WERI-Rb-1 (cell line): ENCODE data around the gene CTPS1.

Source experiments
- DNase-seq: peaks from one replicate; pipeline ENCODE4 v3.0.0-alpha.2; 2020
- H3K27ac ChIP-seq: fragments of 250-450 bp; sonication (Bioruptor Pico); 2 replicates; pipeline ENCODE4 v1.5.1; 2020; ENCODE audit warnings: mild to moderate bottlenecking, moderate library complexity
- H3K27me3 ChIP-seq: fragments of 250-450 bp; sonication (Bioruptor Pico); 2 replicates; pipeline ENCODE4 v1.5.1; 2021; ENCODE audit warnings: mild to moderate bottlenecking, low read depth, moderate library complexity; ENCODE audit not compliant: insufficient read depth, severe bottlenecking
- H3K36me3 ChIP-seq: fragments of 250-450 bp; sonication (Bioruptor Pico); 2 replicates; pipeline ENCODE4 v1.5.1; 2020; ENCODE audit warnings: mild to moderate bottlenecking, moderate library complexity
- H3K4me3 ChIP-seq: 2 replicates; pipeline ENCODE4 v1.5.1; 2011; ENCODE audit warnings: low read depth, mild to moderate bottlenecking, control low read depth, low read length
- H3K9me3 ChIP-seq: fragments of 250-450 bp; sonication (Bioruptor Pico); 2 replicates; pipeline ENCODE4 v1.5.1; 2021; ENCODE audit warnings: mild to moderate bottlenecking, moderate library complexity; ENCODE audit not compliant: severe bottlenecking
- TF ChIP-seq, protein P1 (sequence below): IDR thresholded peaks from 2 replicates; pipeline ENCODE4 v1.5.1; 2011; ENCODE audit warnings: low read depth, mild to moderate bottlenecking, control low read depth, inconsistent platforms, low read length

The CTPS1 gene

DNA sequence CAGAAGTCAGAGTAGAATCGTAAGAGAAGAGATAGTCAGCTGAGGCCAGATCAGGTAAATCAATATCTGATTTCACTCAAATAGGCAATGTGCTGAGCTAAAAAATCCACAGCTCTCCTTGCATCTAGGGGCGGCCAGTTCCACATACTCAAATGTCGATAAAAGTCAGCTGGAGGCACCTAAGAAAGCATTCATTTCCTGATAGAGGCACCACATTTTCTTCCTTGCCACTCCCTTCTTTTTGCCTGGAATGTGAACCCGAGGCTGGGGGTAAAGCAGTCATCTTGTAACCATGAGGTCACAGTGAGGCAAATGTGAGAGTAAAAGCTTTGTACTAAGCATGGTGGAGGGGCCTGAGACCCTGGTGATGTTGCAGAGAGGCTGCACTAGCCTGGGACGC lies 24.2 kb upstream of the CTPS1 start:
- Histone ChIP-seq H3K9me3 (no peaks in the 10 kb centered on the region), H3K27me3 (no peaks in the 10 kb centered on the region), H3K27ac (no peak overlapping the region), H3K36me3 (no peaks in the 10 kb centered on the region), H3K4me3 (no peak overlapping the region)
- TF ChIP-seq, protein P1, sequence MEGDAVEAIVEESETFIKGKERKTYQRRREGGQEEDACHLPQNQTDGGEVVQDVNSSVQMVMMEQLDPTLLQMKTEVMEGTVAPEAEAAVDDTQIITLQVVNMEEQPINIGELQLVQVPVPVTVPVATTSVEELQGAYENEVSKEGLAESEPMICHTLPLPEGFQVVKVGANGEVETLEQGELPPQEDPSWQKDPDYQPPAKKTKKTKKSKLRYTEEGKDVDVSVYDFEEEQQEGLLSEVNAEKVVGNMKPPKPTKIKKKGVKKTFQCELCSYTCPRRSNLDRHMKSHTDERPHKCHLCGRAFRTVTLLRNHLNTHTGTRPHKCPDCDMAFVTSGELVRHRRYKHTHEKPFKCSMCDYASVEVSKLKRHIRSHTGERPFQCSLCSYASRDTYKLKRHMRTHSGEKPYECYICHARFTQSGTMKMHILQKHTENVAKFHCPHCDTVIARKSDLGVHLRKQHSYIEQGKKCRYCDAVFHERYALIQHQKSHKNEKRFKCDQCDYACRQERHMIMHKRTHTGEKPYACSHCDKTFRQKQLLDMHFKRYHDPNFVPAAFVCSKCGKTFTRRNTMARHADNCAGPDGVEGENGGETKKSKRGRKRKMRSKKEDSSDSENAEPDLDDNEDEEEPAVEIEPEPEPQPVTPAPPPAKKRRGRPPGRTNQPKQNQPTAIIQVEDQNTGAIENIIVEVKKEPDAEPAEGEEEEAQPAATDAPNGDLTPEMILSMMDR: no peak
- DNase-seq: no peak

DNA sequence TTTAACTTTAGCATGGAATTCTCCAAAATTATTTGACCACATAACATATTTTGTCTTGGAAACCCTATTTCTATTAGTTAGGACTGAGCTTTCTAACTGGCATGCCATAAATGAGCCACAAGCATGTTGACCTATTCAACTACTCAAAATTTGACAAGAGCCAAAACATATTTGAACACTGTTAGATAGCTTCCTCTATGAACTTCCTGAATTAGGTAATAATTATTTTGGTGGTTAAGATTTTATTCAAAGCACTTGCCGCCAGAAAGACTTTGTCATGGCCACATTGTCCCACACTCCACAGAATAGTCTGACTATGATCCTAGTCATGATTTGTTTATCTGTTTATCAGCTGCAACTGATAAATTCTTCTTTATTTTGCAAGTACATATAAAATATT lies 23.1 kb upstream of the CTPS1 start:
- no peaks in the 10 kb centered on the region for H3K27me3 ChIP-seq
- no peaks in the 10 kb centered on the region for H3K36me3 ChIP-seq
- H3K4me3 ChIP-seq: no peak overlapping the region
- H3K27ac ChIP-seq: no peak overlapping the region
- TF ChIP-seq, protein P1: no peak
- H3K9me3 ChIP-seq: no peaks in the 10 kb centered on the region
- DNase-seq: no peak

DNA sequence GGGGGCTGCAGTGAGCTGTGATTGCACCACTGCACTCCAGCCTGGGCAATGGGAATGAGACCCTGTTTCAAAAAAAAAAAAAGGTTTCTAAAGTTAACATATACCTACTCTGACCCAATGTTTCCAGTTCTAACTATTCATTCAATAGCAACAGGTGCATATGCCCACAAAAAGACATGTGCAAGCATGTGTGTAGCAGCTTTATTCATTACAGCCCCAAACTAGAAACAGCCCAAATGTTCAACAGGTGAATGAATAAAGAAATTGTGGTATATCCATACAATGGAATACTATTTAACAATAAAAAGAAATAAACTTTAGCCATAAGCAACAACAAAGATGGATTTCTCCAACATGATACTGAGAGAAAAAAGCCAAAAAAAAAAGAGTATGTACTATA lies 21.3 kb upstream of the CTPS1 start:
- Histone ChIP-seq H3K36me3 (no peaks in the 10 kb centered on the region), H3K27me3 (no peaks in the 10 kb centered on the region), H3K9me3 (no peaks in the 10 kb centered on the region), H3K27ac (no peak overlapping the region), H3K4me3 (no peak overlapping the region)
- TF ChIP-seq, protein P1: no peak
- no peak for DNase-seq

DNA sequence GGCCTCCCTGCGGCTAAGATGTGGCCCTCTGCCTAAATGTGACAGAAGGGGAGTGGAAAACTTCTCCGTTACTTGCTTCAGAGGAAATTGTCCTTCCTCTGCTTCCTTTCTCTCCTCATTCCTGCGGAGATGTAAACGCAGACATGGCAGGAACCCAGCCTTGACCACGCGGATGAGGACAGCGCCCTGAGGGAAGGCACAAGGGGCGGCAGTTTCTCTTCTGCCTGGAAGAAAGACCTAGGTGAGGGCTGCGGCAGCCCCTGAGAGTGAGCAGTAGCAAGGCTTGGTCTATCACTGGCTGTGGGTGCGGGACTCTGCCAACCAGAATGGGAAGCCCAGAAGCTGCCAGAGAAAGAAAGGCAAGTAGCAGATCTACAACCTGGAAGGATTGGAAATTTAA lies 14.0 kb upstream of the CTPS1 start:
- Histone ChIP-seq H3K27ac (no peak overlapping the region), H3K27me3 (no peaks in the 10 kb centered on the region), H3K9me3 (no peaks in the 10 kb centered on the region), H3K36me3 (no peaks in the 10 kb centered on the region), H3K4me3 (no peak overlapping the region)
- DNase-seq: no peak
- TF ChIP-seq, protein P1: no peak

DNA sequence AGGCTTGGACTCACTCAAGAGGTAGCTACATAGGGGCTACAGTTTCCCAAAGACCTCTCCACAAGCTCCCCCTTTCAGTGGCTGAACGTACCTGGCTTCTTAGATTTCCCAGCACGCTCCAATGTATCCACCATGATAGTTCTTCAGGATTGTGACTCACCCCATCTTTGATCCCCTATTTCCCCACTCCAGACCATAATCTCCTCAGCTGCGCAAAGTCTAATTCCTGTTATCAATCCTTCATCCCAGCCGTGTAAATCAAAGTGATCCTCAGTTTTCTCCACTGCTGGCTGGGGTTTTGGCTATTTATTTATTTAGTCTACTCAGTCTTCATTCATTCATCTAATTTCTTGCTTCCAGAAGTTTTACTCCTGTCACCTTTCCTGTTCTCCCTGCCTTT lies 13.1 kb upstream of the CTPS1 start:
- H3K27ac ChIP-seq: no peak overlapping the region
- no peaks in the 10 kb centered on the region for H3K9me3 ChIP-seq
- TF ChIP-seq, protein P1: no peak
- no peaks in the 10 kb centered on the region for H3K27me3 ChIP-seq
- no peak overlapping the region for H3K4me3 ChIP-seq
- DNase-seq: peak; percentile 22
- no peaks in the 10 kb centered on the region for H3K36me3 ChIP-seq

DNA sequence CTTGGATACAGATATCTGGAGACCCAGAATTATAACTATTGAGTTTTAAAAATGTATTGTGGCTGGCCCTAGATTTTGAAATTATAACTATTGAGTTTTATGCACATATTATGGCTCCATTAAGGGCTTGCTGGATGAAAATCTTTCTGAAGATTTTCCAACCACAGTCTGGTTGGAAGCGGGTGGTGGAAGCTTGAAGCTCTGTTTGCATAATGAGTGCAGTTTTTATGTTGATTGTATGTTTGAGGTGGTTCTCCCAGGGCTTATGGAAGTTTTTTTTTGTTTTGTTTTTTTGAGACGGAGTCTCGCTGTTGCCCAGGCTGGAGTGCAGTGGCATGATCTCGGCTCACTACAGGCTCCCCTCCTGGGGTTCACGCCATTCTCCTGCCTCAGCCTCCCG lies 10.1 kb upstream of the CTPS1 start:
- no peak for DNase-seq
- H3K27me3 ChIP-seq: no peaks in the 10 kb centered on the region
- H3K9me3 ChIP-seq: no peaks in the 10 kb centered on the region
- TF ChIP-seq, protein P1: no peak
- no peak overlapping the region for H3K4me3 ChIP-seq
- no peaks in the 10 kb centered on the region for H3K36me3 ChIP-seq
- H3K27ac ChIP-seq: no peak overlapping the region
